HG02610 (cell line): ENCODE measurements around the gene EBF4.

Experiments
- ATAC-seq: cut with Tn5 transposase; IDR thresholded peaks from one replicate; pipeline ENCODE4 v1.9.1; 2021; ENCODE audit warnings: mild to moderate bottlenecking, moderate library complexity; ENCODE audit not compliant: unreplicated experiment

The EBF4 gene

GRCh38 chr20:2793471-2793870 is 100.9 kb downstream of the EBF4 start:
- ATAC-seq, result no peak

- no peak for ATAC-seq
These were observed 101.7 kb downstream of the EBF4 start for GRCh38 chr20:2794202-2794748.

GRCh38 chr20:2794866-2795447 is 102.4 kb downstream of the EBF4 start:
- no peak for ATAC-seq

GRCh38 chr20:2795451-2795850 is 102.9 kb downstream of the EBF4 start:
- ATAC-seq, result no peak

- ATAC-seq, result no peak
These were observed 103.6 kb downstream of the EBF4 start for GRCh38 chr20:2796011-2796660.

- ATAC-seq, result no peak
These were observed 104.8 kb downstream of the EBF4 start for GRCh38 chr20:2797136-2797983.

- ATAC-seq, result no peak
These were observed 105.7 kb downstream of the EBF4 start for GRCh38 chr20:2798095-2798805.

- ATAC-seq, result no peak
These were observed 106.2 kb downstream of the EBF4 start for GRCh38 chr20:2798814-2799213.

- no peak for ATAC-seq
These were observed 106.7 kb downstream of the EBF4 start for GRCh38 chr20:2799271-2799670.

- ATAC-seq, result no peak
These were observed 107.3 kb downstream of the EBF4 start for GRCh38 chr20:2799688-2800520.

GRCh38 chr20:2800521-2801285 is 108.1 kb downstream of the EBF4 start, which contains the start of gene CPXM1:
TSS of gene CPXM1 (minus strand) at chr20:2800627. CDS start at chr20:2800572, 55 bp downstream.
- no peak for ATAC-seq

GRCh38 chr20:2801286-2801728 is 108.7 kb downstream of the EBF4 start:
- no peak for ATAC-seq

GRCh38 chr20:2804041-2804828 is 111.7 kb downstream of the EBF4 start:
- no peak for ATAC-seq

GRCh38 chr20:2804852-2805688 is 112.5 kb downstream of the EBF4 start:
- ATAC-seq, result no peak

GRCh38 chr20:2805689-2806350 is 113.2 kb downstream of the EBF4 start:
- no peak for ATAC-seq

- ATAC-seq, result no peak
These were observed 113.7 kb downstream of the EBF4 start for GRCh38 chr20:2806351-2806701.

- ATAC-seq, result no peak
These were observed 114.4 kb downstream of the EBF4 start for GRCh38 chr20:2807019-2807418.
